RWPE2 (cell line): ENCODE measurements around the gene KCNN3.

Experiments
- ATAC-seq: fragments of 200-7000 bp; cut with Tn5 transposase; 3 replicates; pipeline ENCODE4 v1.9.1; 2021; ENCODE audit warnings: low read depth
- DNase-seq: peaks from one replicate; pipeline ENCODE4 v3.0.0-alpha.2; 2020; ENCODE audit warnings: low spot score
- H3K27ac ChIP-seq: fragments of 450-650 bp; 2 replicates; pipeline ENCODE4 v1.5.1; 2017; ENCODE audit warnings: mild to moderate bottlenecking; ENCODE audit not compliant: poor library complexity, severe bottlenecking
- H3K27me3 ChIP-seq: fragments of 250-450 bp; sonication (Bioruptor Pico); 2 replicates; pipeline ENCODE4 v1.5.1; 2021; ENCODE audit warnings: mild to moderate bottlenecking, moderate library complexity; ENCODE audit not compliant: insufficient read depth, poor library complexity, severe bottlenecking
- H3K36me3 ChIP-seq: fragments of 250-450 bp; sonication (Bioruptor Pico); 2 replicates; pipeline ENCODE4 v1.5.1; 2020; ENCODE audit warnings: low read depth, mild to moderate bottlenecking, moderate library complexity
- H3K4me1 ChIP-seq: fragments of 250-450 bp; sonication (Bioruptor Pico); 2 replicates; pipeline ENCODE4 v1.5.1; 2021; ENCODE audit warnings: mild to moderate bottlenecking, moderate library complexity; ENCODE audit not compliant: insufficient read depth, poor library complexity, severe bottlenecking
- H3K4me3 ChIP-seq: fragments of 250-450 bp; sonication (Bioruptor Pico); 2 replicates; pipeline ENCODE4 v1.5.1; 2021; ENCODE audit warnings: mild to moderate bottlenecking, moderate library complexity; ENCODE audit not compliant: severe bottlenecking
- H3K9me3 ChIP-seq: fragments of 250-450 bp; sonication (Bioruptor Pico); 2 replicates; pipeline ENCODE4 v1.5.1; 2021; ENCODE audit warnings: mild to moderate bottlenecking, moderate library complexity; ENCODE audit not compliant: severe bottlenecking
- CTCF ChIP-seq: fragments of 450-650 bp; IDR thresholded peaks from one replicate; pipeline ENCODE4 v1.5.1; 2017; ENCODE audit warnings: mild to moderate bottlenecking, moderate library complexity; ENCODE audit not compliant: poor library complexity, severe bottlenecking

Gene KCNN3

GRCh38 chr1:154661110-154661509 is 209.0 kb downstream of the KCNN3 start:
- Histone ChIP-seq H3K9me3 (no peaks in the 10 kb centered on the region), H3K4me3 (no peak overlapping the region), H3K27me3 (peaks cover 17% of the 10 kb centered on the region), H3K27ac (no peak overlapping the region), H3K36me3 (no peaks in the 10 kb centered on the region), H3K4me1 (no peaks in the 10 kb centered on the region)
- ATAC-seq, result no peak
- no peak for TF ChIP-seq CTCF
- no peak for DNase-seq

GRCh38 chr1:154659823-154660592 is 210.1 kb downstream of the KCNN3 start:
- TF ChIP-seq CTCF, result no peak
- no peak overlapping the region for H3K27ac ChIP-seq
- no peak for ATAC-seq
- H3K4me1 ChIP-seq, result no peaks in the 10 kb centered on the region
- H3K27me3 ChIP-seq, result peaks cover 23% of the 10 kb centered on the region
- no peaks in the 10 kb centered on the region for H3K36me3 ChIP-seq
- DNase-seq, result no peak
- H3K9me3 ChIP-seq, result no peaks in the 10 kb centered on the region
- H3K4me3 ChIP-seq, result no peak overlapping the region

GRCh38 chr1:154657556-154657955 is 212.5 kb downstream of the KCNN3 start:
- no peak for ATAC-seq
- peaks cover 31% of the 10 kb centered on the region for H3K27me3 ChIP-seq
- H3K4me1 ChIP-seq, result no peaks in the 10 kb centered on the region
- H3K27ac ChIP-seq, result no peak overlapping the region
- no peaks in the 10 kb centered on the region for H3K9me3 ChIP-seq
- H3K36me3 ChIP-seq, result no peaks in the 10 kb centered on the region
- DNase-seq, result no peak
- H3K4me3 ChIP-seq, result no peak overlapping the region
- no peak for TF ChIP-seq CTCF

- Histone ChIP-seq H3K27ac (no peak overlapping the region), H3K27me3 (peaks cover 32% of the 10 kb centered on the region), H3K36me3 (no peaks in the 10 kb centered on the region), H3K4me3 (no peak overlapping the region), H3K4me1 (no peaks in the 10 kb centered on the region), H3K9me3 (no peaks in the 10 kb centered on the region)
- TF ChIP-seq CTCF, result no peak
- DNase-seq, result no peak
- ATAC-seq, result no peak
Observed at GRCh38 chr1:154652893-154653292, 217.2 kb downstream of the KCNN3 start.
